Thoracic aorta (tissue), 2 donors: Measurements from ENCODE around the gene TNFAIP2. TPM values are rescaled to one million over a fixed set of nuclear protein-coding genes. Genes with fewer than 3 reads are reported as not detected.

Experiments
- ATAC-seq: fragments of 150-250 bp; one replicate; pipeline ENCODE4 v1.8.0; 2017; ENCODE audit warnings: low read depth; ENCODE audit not compliant: insufficient number of reproducible peaks, low FRiP score
- DNase-seq: peaks from one replicate; pipeline ENCODE4 v3.0.0-alpha.2; 2020; ENCODE audit warnings: low spot score
- H3K27ac ChIP-seq, 2 donors: fragments of 200-600 bp; sonication (generic); 1 replicate in 1 of 2; 2 replicates in 1 of 2; pipeline ENCODE4 v1.5.1; 2016; ENCODE audit warnings: mild to moderate bottlenecking in 2 of 2, moderate library complexity in 2 of 2
- H3K27me3 ChIP-seq: fragments of 200-600 bp; sonication (generic); replicated peaks from 2 replicates; pipeline ENCODE4 v1.6.0; 2016; ENCODE audit warnings: mild to moderate bottlenecking; ENCODE audit not compliant: insufficient read depth
- H3K36me3 ChIP-seq: fragments of 200-600 bp; sonication (generic); one replicate; pipeline ENCODE4 v1.5.1; 2016
- H3K4me1 ChIP-seq, 2 donors: fragments of 200-600 bp; sonication (generic); 1 replicate in 1 of 2; 2 replicates in 1 of 2; pipeline versions ENCODE4 v1.5.1 to v1.6.0; 2016; ENCODE audit warnings: low read depth in 2 of 2, mild to moderate bottlenecking in 1 of 2; ENCODE audit not compliant: control insufficient read depth in 1 of 2
- H3K4me3 ChIP-seq: fragments of 200-600 bp; sonication (generic); 2 replicates; pipeline ENCODE4 v1.5.1; 2016; ENCODE audit warnings: mild to moderate bottlenecking
- H3K9me3 ChIP-seq: fragments of 200-600 bp; sonication (generic); 2 replicates; pipeline ENCODE4 v1.5.1; 2016
- total RNA-seq, 2 donors: library from RNA; depleted of rRNA; stranded (reverse); fragments of >200 nt; gene quantifications; one replicate each; pipeline versions ENCODE4 v1.1.0 to v1.2.3, GENCODE V29; 2016
- TF ChIP-seq, protein P1 (sequence below): fragments of 200-600 bp; sonication (generic); IDR thresholded peaks from one replicate; pipeline ENCODE4 v1.5.1; 2019; ENCODE audit warnings: antibody characterized with exemption

The TNFAIP2 gene
- total RNA-seq, 2 donors from 2014 or later = 135 to 228 TPM

DNA sequence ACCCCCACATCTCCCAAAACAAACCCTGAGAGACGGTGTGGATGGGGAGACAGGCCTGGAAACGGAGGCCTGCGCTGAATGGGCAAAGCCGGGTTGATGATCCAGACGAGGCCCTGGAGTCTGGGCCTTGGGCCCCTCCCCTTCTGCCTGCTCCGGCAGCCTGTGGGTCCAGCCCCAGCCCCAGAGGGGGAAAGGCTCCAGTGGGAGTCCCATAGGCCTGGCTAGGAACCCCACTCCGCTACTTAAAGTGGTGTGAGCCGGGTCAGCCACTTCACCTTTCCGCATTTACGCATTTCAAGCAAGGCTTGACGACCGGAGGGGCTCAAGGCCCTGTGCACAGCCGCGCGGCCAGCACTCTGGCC, 695 bp upstream of the TNFAIP2 start:
- peaks cover 12 to 57% of the 10 kb centered on the region in 2 donors for H3K4me1 ChIP-seq
- ATAC-seq = no peak

DNA sequence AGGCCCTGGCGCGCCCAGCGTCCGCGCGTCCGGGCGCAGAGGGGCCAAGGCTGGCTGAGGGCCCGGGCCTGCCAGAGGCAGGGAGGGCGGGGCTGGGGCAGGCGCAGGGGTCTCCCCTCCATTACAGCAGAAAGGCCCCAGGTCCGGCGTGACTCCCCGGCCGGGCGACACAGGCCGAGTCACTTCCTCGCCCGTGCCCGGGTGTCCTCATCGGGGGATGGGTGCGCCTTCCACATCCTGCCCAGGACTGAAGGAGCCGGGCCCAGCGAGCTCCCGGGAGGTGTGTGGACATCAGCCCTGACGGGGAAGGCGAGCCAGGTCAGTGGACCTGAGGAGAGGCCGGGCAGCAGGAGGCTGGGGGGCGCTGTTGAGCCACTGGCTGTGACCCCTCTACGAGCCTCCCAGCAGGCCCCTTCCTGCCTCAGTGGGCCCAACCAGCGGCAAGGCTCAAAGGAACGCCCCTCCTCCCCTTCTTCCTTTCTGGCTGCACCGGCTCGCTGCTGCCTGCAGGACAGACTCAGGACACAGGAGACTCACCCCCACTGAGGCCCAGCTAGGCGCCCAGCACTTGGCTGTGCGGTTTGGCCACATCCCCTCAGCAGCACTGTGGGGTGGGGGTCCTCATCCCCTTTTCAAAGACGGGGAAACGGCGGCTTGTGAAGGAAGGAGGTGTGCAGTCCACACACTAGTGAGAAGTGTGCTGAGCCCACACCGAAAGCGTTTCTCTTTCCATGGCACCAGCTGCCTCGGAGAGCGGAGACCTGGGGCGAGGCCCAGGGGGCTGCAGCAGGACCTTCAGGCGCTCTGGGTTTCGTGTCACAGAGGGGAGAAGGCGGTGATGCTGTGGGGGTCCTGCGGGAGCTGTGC, 606 bp downstream of the TNFAIP2 start:
- DNase-seq = no peak
- Histone ChIP-seq H3K4me1 (peaks cover 12 to 53% of the 10 kb centered on the region in 2 donors), H3K4me3 (peak overlapping the region; percentile 83), H3K27ac (peak overlapping the region in 1 of 2 donors; percentile 71), H3K9me3 (no peaks in the 10 kb centered on the region), H3K27me3 (no peaks in the 10 kb centered on the region), H3K36me3 (no peaks in the 10 kb centered on the region)
- ATAC-seq = no peak
- TF ChIP-seq, protein P1, sequence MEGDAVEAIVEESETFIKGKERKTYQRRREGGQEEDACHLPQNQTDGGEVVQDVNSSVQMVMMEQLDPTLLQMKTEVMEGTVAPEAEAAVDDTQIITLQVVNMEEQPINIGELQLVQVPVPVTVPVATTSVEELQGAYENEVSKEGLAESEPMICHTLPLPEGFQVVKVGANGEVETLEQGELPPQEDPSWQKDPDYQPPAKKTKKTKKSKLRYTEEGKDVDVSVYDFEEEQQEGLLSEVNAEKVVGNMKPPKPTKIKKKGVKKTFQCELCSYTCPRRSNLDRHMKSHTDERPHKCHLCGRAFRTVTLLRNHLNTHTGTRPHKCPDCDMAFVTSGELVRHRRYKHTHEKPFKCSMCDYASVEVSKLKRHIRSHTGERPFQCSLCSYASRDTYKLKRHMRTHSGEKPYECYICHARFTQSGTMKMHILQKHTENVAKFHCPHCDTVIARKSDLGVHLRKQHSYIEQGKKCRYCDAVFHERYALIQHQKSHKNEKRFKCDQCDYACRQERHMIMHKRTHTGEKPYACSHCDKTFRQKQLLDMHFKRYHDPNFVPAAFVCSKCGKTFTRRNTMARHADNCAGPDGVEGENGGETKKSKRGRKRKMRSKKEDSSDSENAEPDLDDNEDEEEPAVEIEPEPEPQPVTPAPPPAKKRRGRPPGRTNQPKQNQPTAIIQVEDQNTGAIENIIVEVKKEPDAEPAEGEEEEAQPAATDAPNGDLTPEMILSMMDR = no peak

More for the DNA sequence above, 695 bp upstream of the TNFAIP2 start:
- Histone ChIP-seq H3K4me3 (peak overlapping the region; percentile 83), H3K27me3 (no peaks in the 10 kb centered on the region), H3K36me3 (no peaks in the 10 kb centered on the region), H3K9me3 (no peaks in the 10 kb centered on the region), H3K27ac (peak overlapping the region; percentile 50 to 71)
- no peak for DNase-seq
- TF ChIP-seq, protein P1 = no peak

DNA sequence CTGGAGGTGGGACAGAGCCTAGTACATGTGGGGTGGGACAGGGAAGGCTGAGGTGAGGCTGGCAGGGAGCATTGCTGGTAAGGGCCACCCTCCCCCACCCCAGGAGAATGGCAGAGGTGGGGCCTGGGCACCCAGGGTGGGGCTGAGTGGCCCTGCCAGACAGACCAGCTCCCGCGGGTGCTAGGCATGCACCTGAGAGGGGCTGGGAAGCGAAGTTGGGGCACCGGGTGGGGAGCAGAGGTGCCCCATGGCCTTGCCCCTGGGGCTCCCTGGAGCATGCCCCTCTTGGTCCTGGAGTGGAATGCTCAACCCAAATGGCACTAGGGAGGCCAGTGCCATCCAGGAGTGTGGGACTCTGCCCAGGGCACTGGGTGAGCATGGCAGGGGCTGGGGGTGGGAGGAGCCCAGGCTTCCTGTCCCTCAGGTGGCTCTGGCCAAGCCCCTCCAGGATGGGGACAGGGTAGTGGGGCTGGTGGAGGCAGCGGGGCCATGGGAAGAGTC, 1.3 kb downstream of the TNFAIP2 start:
- no peak for DNase-seq
- no peaks in the 10 kb centered on the region for H3K27me3 ChIP-seq
- H3K4me3 ChIP-seq = peak overlapping the region; percentile 83
- H3K27ac ChIP-seq = no peak overlapping the region
- H3K9me3 ChIP-seq = no peaks in the 10 kb centered on the region
- peaks cover 12 to 51% of the 10 kb centered on the region in 2 donors for H3K4me1 ChIP-seq
- TF ChIP-seq, protein P1 = no peak
- ATAC-seq = no peak
- H3K36me3 ChIP-seq = no peaks in the 10 kb centered on the region

DNA sequence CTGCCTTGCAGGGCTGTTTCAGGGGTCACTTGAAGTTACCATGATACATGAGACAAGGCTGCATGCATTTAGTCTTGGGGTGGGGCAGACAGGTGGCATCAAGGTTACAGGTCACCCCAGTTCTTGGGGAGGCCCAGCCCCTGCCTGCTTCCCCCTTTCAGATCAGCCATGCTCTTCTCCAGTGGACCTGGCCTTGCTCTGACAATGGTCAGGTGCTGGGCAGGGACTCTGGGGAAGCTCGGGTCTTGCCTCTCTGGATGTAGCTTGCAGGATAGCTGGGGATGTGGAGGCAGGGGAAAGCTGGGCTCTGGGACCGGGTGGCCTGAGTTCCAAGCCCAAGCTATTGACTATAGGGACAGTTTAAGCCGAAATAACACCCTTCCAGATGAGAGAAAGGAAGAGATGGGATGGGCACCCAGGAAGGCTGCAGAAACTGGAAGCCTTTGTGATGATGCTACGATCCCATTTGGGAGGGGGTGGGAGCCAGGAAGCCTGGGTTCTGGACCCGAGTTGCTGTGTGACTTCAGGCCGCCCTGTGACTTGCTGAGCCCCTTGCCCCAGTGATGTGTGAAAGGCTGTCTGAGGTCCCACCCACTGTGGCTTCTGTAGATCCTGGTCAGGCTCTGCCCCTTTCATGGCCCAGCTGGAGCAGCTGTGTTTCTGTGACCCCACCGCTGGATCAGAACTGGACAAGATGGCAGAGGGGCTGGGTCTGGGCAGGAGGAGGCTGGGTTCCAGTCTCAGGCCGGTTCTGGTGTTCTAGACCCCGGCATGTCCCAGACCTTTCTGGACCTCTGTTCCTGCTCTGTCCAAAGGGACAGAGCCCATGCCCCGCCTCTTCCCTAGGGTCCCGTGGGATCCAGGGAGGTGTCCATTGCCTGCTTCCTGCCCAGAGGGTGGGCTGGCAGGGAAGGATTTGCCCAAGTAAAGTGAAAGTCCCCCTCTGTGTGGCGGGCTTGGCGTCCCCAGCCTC, 2.1 kb downstream of the TNFAIP2 start:
- H3K27ac ChIP-seq = no peak overlapping the region
- no peaks in the 10 kb centered on the region for H3K36me3 ChIP-seq
- H3K4me3 ChIP-seq = peak overlapping the region; percentile 83
- H3K27me3 ChIP-seq = no peaks in the 10 kb centered on the region
- peaks cover 12 to 51% of the 10 kb centered on the region in 2 donors for H3K4me1 ChIP-seq
- no peaks in the 10 kb centered on the region for H3K9me3 ChIP-seq
- DNase-seq (no peak), ATAC-seq (no peak)
- TF ChIP-seq, protein P1 = no peak
